Placental epithelial cell (primary cell): ENCODE measurements around the gene TIMM8B. TPM values are rescaled to one million over a fixed set of nuclear protein-coding genes. Genes with fewer than 3 reads are reported as not detected.

Source experiments
- small RNA-seq: library from RNA; depleted of rRNA; stranded (forward); fragments of <200 nt; gene quantifications from one replicate; pipeline ENCODE3, GENCODE V24; 2012
- total RNA-seq: library from RNA; depleted of rRNA; stranded (reverse); fragments of >200 nt; gene quantifications from 2 replicates; pipeline ENCODE4 v1.2.3, GENCODE V29; 2012

TIMM8B gene, protein sequence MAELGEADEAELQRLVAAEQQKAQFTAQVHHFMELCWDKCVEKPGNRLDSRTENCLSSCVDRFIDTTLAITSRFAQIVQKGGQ
- 30.7 and 37.7 TPM in 2 replicates for total RNA-seq

DNA sequence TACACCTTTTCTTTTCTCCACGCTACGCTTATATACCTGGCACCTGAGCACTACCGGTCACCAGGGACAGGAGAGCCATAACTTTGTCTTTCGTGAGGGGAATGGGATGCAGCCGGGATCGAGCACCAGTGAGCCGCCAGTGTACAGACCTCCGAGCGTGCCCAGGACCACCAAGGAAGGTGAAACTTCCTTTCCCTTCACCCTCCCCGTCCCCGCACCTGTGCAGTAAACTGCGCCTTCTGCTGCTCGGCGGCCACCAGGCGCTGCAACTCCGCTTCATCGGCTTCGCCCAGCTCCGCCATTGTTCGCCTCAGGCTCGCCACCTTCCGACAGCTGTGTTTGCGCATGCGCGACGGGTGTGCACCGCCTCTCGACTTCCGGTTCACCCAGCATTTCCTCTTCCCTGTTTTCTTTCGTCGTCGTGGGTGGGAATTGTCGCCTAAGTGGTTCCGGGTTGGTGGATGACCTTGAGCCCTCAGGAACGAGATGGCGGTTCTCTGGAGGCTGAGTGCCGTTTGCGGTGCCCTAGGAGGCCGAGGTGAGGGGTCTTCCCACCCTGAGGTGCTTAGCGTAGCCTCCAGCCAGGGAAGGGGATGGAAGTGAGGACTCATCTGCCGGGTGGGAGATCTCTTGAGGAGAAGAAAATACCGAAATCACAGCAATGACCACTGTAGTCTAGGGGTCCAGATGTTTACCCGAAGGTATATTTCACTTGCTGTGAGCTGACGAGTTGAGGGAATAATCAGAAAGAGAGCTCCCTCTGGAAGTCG lies at the start of gene TIMM8B, which contains the start of gene SDHD:
Gene TIMM8B (minus strand): TSS at position 335 of the 770 bp plus-strand sequence. CDS start 33 bp downstream, at position 302.
Gene SDHD (plus strand): TSS at position 452 of the 770 bp plus-strand sequence. CDS start 35 bp downstream, at position 487.

DNA sequence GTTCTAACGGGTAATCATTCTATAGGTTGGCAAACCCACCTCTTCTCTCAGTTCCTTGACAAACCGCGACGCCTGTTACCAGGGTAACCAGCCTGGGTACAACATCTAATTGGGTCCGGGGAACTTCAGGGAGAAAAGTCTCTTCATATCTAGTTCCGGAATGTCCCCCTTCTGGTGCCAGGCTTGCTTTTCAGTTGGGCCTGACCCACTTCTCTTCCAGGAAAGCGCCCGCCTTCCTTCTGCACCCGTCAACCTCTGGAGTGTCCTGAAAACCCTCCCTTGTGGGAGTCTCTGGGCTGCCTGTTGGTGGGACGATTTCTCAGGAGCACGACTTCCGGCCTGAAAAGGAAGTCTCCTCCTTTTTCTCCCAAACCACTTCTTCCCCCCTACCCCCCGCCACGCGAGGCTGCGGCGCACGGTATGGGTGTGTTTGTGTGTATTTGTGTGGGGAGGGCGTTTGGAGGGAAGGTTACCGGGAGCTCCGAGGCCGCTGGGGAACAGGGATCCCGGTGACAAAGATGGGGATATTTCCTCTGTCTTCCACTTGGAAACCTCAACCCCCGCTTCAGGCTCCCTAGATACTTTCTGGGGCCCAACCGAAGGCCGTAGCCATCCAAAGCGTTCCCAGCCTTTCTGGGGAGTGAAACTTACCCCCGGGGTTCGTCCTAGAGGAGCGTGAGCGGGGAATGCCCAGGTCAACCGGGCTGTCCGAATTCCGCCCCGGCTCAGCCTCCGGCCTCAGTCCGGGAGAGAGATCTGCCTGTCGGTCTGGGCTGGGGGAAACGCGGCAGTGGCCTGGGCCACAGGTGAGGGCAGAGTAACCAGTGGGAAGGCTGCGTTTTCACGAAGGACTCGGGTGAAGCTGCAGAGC lies 12.4 kb downstream of the TIMM8B start, which contains the start of the genes NKAPD1 and PIH1D2:
Gene NKAPD1 (plus strand): TSS at position 359 of the 871 bp plus-strand sequence. CDS start 1,276 bp downstream, outside the sequence.
Gene PIH1D2 (minus strand): TSS at position 77 of the 871 bp plus-strand sequence. CDS start 843 bp downstream, outside the sequence.

Small RNAs within 50 kb of the gene (small RNA-seq; reads per million reads assigned to genes)
- not detected for gene AP000907.3

Other genes with a start within 250 kb of the TIMM8B start
- 30.6 and 66.7 TPM in 2 replicates for gene ALG9, start 215.2 kb downstream of the TIMM8B start, total RNA-seq
- 2.2 and 3.1 TPM in 2 replicates for gene FDXACB1, start 207.6 kb downstream of the TIMM8B start, total RNA-seq
- gene CFAP68, start 207.2 kb downstream of the TIMM8B start, total RNA-seq: 8.2 and 37.3 TPM in 2 replicates
- gene CRYAB, start 175.0 kb downstream of the TIMM8B start, total RNA-seq: 19.2 and 33.7 TPM in 2 replicates
- 0.87 TPM in 1 of 2 replicates, not detected in the other for gene HSPB2, start 174.0 kb downstream of the TIMM8B start, total RNA-seq
- gene C11orf52, start 167.8 kb downstream of the TIMM8B start, total RNA-seq: 2.7 and 8.1 TPM in 2 replicates
- gene DIXDC1, start 149.4 kb downstream of the TIMM8B start, total RNA-seq: 14.9 and 19.5 TPM in 2 replicates
- 18.1 and 24.6 TPM in 2 replicates for gene DLAT, start 61.3 kb downstream of the TIMM8B start, total RNA-seq
- gene PIH1D2, start 12.7 kb downstream of the TIMM8B start, total RNA-seq: 1.7 and 4.3 TPM in 2 replicates
- gene NKAPD1, start 12.5 kb downstream of the TIMM8B start, total RNA-seq: 28.7 and 31.8 TPM in 2 replicates
- 75.4 and 76.0 TPM in 2 replicates for gene SDHD, start 117 bp upstream of the TIMM8B start, total RNA-seq
- 1.1 and 1.6 TPM in 2 replicates for gene IL18, start 77.3 kb upstream of the TIMM8B start, total RNA-seq
- gene TEX12, start 80.6 kb upstream of the TIMM8B start, total RNA-seq: 0.11 TPM in 1 of 2 replicates, not detected in the other
- 0.43 and 1.2 TPM in 2 replicates for gene BCO2, start 88.8 kb upstream of the TIMM8B start, total RNA-seq
- 20.8 and 35.9 TPM in 2 replicates for gene PTS, start 139.7 kb upstream of the TIMM8B start, total RNA-seq
- not detected in 2 replicates for gene PLET1, start 174.1 kb upstream of the TIMM8B start, total RNA-seq